ENCODE measurements around the gene LRRC2. TPM values are rescaled to one million over a fixed set of nuclear protein-coding genes. Genes with fewer than 3 reads are reported as not detected.

The LRRC2 gene
- total RNA-seq, 4 donors from 2014 or later: 0.35 to 23.9 (median 1.3) TPM

GRCh38 chr3:46517784-46518181 lies 48.3 kb downstream of the LRRC2 start:
- H3K9me3 ChIP-seq: no peaks in the 10 kb centered on the region
- H3K27ac ChIP-seq: no peak overlapping the region
- no peaks in the 10 kb centered on the region for H3K4me1 ChIP-seq
- no peak overlapping the region for H3K4me3 ChIP-seq
- no peak for TF ChIP-seq CTCF (IDR thresholded peaks at IDR 0.05)
- TF ChIP-seq POLR2A (IDR thresholded peaks at IDR 0.05): no peak
- H3K36me3 ChIP-seq: no peaks in the 10 kb centered on the region
- DNase-seq: no peak
- no peaks in the 10 kb centered on the region for H3K27me3 ChIP-seq

GRCh38 chr3:46517016-46517783 lies 48.9 kb downstream of the LRRC2 start:
- no peak for TF ChIP-seq POLR2A (IDR thresholded peaks at IDR 0.05)
- TF ChIP-seq CTCF (IDR thresholded peaks at IDR 0.05): no peak
- no peaks in the 10 kb centered on the region for H3K9me3 ChIP-seq
- no peaks in the 10 kb centered on the region for H3K4me1 ChIP-seq
- H3K36me3 ChIP-seq: no peaks in the 10 kb centered on the region
- H3K27me3 ChIP-seq: no peaks in the 10 kb centered on the region
- no peak for DNase-seq
- no peak overlapping the region for H3K4me3 ChIP-seq
- no peak overlapping the region for H3K27ac ChIP-seq

- TF ChIP-seq CTCF (IDR thresholded peaks at IDR 0.05) (no peak), POLR2A (IDR thresholded peaks at IDR 0.05) (no peak)
- Histone ChIP-seq H3K9me3 (no peaks in the 10 kb centered on the region), H3K36me3 (no peaks in the 10 kb centered on the region), H3K27me3 (no peaks in the 10 kb centered on the region), H3K4me3 (no peak overlapping the region), H3K4me1 (no peaks in the 10 kb centered on the region), H3K27ac (no peak overlapping the region)
- DNase-seq: no peak
These were observed 49.6 kb downstream of the LRRC2 start for GRCh38 chr3:46516521-46516920.

- no peaks in the 10 kb centered on the region for H3K4me1 ChIP-seq
- no peak overlapping the region for H3K27ac ChIP-seq
- no peak overlapping the region for H3K4me3 ChIP-seq
- TF ChIP-seq CTCF (IDR thresholded peaks at IDR 0.05): no peak
- TF ChIP-seq POLR2A (IDR thresholded peaks at IDR 0.05): no peak
- no peaks in the 10 kb centered on the region for H3K9me3 ChIP-seq
- DNase-seq: no peak
- no peaks in the 10 kb centered on the region for H3K36me3 ChIP-seq
- H3K27me3 ChIP-seq: no peaks in the 10 kb centered on the region
These were observed 53.8 kb downstream of the LRRC2 start for GRCh38 chr3:46512191-46512749.

GRCh38 chr3:46509661-46510187 lies 56.4 kb downstream of the LRRC2 start:
- TF ChIP-seq POLR2A (IDR thresholded peaks at IDR 0.05) (no peak), CTCF (IDR thresholded peaks at IDR 0.05) (no peak)
- Histone ChIP-seq H3K9me3 (no peaks in the 10 kb centered on the region), H3K27ac (no peak overlapping the region), H3K4me3 (no peak overlapping the region), H3K4me1 (no peaks in the 10 kb centered on the region), H3K36me3 (no peaks in the 10 kb centered on the region), H3K27me3 (no peaks in the 10 kb centered on the region)
- DNase-seq: no peak
